HG02870 (cell line): Measurements from ENCODE around the gene PIAS4.

Experiments used
- ATAC-seq: cut with Tn5 transposase; IDR thresholded peaks from one replicate; pipeline ENCODE4 v1.9.1; 2021; ENCODE audit warnings: mild to moderate bottlenecking, moderate library complexity; ENCODE audit not compliant: unreplicated experiment

The PIAS4 gene

DNA sequence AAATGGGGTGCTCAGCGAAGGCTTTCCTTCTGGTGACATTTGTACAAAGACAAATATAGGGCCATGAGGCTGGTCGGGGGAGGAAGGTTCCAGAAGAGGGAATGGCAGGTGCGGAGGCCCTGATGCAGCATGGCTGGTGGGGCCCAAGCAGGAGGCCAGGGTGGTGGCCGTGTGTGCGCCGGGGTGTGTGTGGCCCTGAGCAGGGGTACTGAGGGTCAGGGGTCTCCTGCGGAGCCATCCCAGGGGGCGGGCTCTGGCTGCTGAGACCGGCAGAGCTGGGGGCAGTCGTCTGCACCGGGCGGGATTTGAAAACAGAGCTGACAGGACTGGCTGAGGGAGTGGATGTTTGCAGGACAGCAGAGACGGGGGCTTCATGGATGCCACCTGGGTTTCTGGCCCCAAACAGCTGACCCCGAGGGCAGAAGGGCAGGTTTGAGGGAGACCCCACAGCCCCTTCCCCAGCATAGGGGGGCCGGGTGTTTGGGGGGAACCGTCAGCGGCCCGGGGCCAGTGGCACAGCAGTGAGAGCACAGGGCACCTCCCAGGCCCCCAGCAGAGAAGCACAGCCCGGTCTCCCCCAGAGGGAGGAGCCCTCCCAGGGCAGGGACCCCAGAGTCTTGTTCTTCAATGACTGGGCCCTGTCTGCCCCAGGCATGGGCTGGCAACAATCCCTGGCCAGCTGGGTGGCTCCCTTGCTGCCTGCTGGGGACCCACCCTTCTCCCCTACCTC is 11.4 kb downstream of the PIAS4 start:
- ATAC-seq = no peak

GRCh38 chr19:4019578-4019977 is 12.0 kb downstream of the PIAS4 start:
- no peak for ATAC-seq

GRCh38 chr19:4023600-4024398 is 16.3 kb downstream of the PIAS4 start:
- no peak for ATAC-seq

- ATAC-seq = no peak
Measured at GRCh38 chr19:4025317-4025716, 17.8 kb downstream of the PIAS4 start.

DNA sequence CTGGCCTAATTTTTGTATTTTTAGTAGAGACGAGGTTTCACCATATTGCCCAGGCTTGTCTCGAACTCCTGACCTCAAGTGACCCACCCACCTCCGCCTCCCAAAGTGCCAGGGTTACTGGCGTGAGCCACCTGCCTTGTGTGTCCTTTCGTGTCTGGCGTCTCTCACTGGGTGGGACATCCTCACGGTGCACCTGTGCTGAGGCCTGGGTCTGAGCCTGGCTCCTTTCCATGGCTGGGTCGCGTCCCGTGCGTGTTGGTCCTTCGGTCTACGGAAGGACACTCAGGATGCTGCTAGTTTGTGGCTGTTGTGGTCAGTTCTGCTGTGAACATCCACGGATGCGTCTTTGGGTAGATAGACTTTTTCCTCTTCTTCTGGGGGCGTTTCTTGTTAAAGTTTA is 19.6 kb downstream of the PIAS4 start:
- no peak for ATAC-seq

DNA sequence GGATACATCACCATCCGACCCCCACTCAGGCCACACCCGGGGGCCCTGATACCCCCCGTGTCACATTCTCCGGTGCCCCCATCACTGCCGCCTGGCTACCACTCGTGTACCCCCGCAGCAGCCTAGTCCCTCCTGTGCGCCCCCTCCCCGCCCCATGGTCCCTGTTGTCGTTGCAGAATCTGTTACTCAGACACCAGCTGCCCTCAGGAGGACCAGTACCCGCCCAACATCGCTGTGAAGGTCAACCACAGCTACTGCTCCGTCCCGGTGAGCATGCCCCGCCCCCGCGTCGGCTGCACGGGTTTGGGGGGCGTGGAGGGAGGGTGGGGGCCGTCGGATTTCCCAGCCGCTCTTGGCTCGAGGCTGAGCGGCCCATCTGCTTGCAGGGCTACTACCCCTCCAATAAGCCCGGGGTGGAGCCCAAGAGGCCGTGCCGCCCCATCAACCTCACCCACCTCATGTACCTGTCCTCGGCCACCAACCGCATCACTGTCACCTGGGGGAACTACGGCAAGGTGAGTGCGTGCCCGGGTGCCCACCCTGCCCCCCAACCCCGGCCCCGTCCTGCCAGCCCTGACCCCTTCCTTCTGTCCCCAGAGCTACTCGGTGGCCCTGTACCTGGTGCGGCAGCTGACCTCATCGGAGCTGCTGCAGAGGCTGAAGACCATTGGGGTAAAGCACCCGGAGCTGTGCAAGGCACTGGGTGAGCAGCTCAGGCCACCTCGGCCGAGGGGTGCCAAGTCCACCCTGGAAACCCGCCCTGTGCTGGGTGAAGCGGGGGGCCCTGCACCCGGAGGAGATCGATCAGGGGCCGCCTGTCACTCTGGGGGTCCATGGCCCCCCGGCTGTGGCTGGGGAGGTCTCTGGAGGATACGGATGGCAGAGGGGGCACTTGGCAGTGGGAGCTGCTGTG is 21.1 kb downstream of the PIAS4 start:
- ATAC-seq = no peak

DNA sequence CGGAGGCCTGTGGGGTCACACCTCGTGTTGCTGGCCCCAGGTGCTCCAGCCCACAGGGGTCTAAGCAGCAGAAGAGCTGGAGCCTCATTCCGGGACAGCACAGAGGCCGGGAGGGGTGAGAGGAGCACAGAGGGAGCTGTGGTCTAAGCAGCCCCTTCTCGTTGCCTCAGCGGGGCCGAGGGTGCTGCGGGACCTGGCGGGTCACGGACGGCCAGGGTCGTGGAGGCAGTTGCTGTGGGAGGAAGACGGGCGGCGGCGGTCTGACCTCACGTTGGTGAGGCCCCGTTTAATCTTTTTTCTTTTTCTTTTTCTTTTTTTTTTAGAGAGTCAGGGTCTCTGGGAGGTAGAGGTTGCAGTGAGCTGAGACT is 21.7 kb downstream of the PIAS4 start:
- ATAC-seq = no peak

DNA sequence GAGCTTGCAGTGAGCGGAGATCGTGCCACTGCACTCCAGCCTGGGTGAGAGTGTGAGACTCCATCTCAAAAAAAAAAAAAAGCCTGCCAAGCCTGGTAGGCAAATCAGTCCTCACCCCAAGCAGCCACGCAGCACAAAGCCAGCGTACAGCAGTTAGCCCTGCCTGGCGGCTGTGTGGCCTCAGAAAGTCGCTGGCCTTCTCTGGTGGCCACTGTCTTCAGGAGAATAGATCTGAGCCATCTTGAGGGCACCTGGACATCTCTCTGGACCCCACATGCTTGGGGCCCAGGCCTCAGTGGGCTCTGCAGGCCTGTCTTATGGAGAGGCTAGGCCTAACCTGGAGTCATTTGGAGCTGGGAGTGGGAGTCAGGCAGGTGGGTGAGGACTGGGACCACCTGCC is 23.0 kb downstream of the PIAS4 start:
- ATAC-seq = no peak

DNA sequence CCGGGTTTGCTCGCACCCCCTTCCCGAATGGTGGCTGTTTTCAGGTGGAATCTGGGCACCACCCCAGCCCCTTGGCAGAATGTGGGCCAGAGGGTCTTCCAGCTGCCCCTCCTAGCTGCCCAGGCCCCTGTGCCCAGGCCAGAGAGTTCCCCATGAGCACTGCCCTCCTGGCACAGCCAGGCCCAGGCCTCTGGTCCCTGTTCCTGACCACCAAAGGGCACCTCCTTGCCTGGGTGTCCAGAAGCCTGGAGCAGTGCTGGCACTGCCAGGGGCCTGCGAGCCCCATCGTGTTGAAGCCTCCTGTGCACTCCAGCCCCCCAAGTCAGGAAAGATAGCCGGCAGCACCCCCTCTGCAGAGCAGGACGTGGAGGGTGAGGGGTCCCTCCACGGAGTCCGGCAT is 23.4 kb downstream of the PIAS4 start:
- no peak for ATAC-seq

GRCh38 chr19:4031420-4031819 is 23.9 kb downstream of the PIAS4 start:
- ATAC-seq = no peak

GRCh38 chr19:4032436-4032835 is 24.9 kb downstream of the PIAS4 start:
- no peak for ATAC-seq

DNA sequence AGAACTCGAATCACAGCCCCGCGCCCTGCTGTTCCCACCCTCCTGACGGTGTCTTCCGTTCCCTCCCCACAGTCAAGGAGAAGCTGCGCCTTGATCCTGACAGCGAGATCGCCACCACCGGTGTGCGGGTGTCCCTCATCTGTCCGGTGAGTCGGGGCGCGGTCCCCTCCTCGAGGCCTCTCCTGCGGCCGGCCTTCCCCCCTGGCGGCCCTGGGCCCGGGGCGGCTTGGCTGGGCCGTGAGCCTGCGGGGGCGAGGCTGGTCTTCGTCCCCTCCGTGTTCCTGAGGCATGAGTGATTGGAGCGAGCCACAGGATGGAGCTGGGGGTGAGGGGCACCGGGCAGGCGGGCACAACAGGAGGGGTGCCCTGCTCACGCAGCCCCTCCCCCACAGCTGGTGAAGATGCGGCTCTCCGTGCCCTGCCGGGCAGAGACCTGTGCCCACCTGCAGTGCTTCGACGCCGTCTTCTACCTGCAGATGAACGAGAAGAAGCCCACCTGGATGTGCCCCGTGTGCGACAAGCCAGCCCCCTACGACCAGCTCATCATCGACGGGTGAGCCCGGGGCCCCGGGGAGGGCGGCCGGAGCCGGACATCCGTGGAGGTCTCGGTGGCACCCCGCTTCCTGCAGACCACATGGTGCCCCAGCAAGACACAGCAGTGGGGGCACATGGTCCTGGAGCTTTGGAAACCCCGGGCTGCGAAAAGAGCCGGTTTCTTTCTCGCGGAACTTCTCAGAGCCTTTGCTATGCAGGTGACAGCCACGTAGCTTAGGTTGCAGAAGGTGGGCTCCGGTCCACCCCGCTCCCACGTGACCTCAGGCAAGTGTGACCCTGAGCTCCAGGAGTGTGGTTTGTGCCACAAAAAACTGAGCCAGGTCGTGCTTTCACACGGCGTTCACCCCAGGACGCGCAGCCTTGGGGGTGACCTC is 25.8 kb downstream of the PIAS4 start:
- no peak for ATAC-seq

GRCh38 chr19:4034048-4035017 is 26.8 kb downstream of the PIAS4 start:
- ATAC-seq = no peak

GRCh38 chr19:4035018-4035566 is 27.6 kb downstream of the PIAS4 start:
- no peak for ATAC-seq

GRCh38 chr19:4035582-4035981 is 28.0 kb downstream of the PIAS4 start:
- no peak for ATAC-seq

DNA sequence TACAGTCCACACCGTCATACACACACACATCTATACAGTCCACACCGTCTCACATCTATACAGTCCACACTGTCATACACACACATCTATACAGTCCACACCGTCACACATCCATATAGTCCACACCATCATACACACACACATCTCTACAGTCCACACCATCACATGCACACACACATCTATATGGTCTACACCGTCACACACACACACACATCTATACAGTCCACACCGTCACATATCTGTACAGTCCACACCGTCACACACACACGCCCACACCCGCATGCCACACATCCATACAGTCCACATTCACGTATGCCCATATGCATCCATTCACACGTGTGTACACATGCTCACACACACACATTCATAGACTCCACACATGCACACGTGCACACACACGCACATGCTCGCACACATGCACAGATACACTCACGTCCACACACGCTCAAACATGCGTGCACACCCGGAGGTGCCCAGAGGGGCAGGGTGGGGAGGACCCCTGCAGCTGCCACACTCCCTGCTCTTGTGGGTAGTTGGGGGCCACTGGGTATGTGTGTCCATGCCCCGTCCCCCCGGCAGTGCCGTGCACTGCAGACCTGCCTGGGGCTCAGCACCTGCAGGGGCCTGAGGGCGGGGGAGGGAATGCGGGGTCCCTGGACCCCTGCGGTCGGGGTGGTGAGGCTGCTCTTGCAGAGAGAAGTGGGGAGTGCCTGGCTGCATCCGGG is 29.2 kb downstream of the PIAS4 start:
- no peak for ATAC-seq

GRCh38 chr19:4037301-4037949 is 29.9 kb downstream of the PIAS4 start:
- no peak for ATAC-seq

DNA sequence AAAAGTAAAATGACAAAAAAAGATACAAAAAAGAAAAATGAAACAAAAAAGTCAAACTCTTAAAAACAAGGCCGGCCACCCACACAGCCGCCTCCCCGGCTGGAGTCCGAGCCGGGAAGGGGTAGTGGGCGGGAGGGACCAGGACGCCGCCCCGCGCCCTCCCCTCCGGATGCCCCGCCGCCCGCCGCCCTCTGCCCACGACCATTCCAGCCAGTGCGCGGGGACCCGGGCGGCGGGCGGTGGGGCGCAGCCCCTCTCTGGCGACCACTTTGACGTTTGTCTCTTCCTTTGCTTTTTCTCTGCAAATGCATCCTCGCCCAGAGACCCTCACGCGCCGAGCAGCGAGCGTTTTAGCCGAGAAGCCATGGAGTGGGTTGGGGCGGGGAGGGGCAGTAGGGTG is 30.5 kb downstream of the PIAS4 start:
- ATAC-seq = no peak
